IMR-90 (cell line): Measurements from ENCODE around the gene PRUNE2. TPM values are rescaled to one million over a fixed set of nuclear protein-coding genes. Genes with fewer than 3 reads are reported as not detected.

Experiments
- ATAC-seq: fragments of 200-7000 bp; cut with Tn5 transposase; 2 replicates; pipeline ENCODE4 v1.9.1; 2020; ENCODE audit warnings: low read depth, mild to moderate bottlenecking, moderate library complexity
- BruUV-seq: library from RNA; stranded (reverse); fragments of 400-500 nt; replicated peaks from 2 replicates; lab custom pipeline; 2021; lab: Mats Ljungman, UMichigan
- CTCF ChIA-PET: fragments of 300-600 bp; formaldehyde crosslinking; extraction: SDS; loops from one replicate; lab custom pipeline; 2021; ENCODE audit warnings: antibody characterized with exemption; lab: Yijun Ruan, JAX
- POLR2A ChIA-PET: fragments of 300-600 bp; sonication (Branson Sonifier 250); formaldehyde crosslinking; loops from one replicate; lab custom pipeline; 2022; ENCODE audit warnings: antibody characterized with exemption; ENCODE audit not compliant: unreplicated experiment; lab: Charles Lee
- DNase-seq: peaks from one replicate; pipeline ENCODE4 v3.0.0; 2013
- H2AFZ ChIP-seq: replicated peaks from 2 replicates; pipeline ENCODE3; 2013; ENCODE audit warnings: low read length, mild to moderate bottlenecking; ENCODE audit not compliant: poor library complexity
- H2AK5ac ChIP-seq: 2 replicates; pipeline ENCODE4 v1.6.1; 2013; ENCODE audit warnings: low read depth, low read length, inconsistent platforms
- H2AK9ac ChIP-seq: replicated peaks from 2 replicates; pipeline ENCODE3; 2013; ENCODE audit warnings: mild to moderate bottlenecking, low read depth, low read length, moderate library complexity; ENCODE audit not compliant: poor library complexity
- H2BK120ac ChIP-seq: 2 replicates; pipeline ENCODE4 v1.6.1; 2013; ENCODE audit warnings: low read depth, low read length, inconsistent platforms
- H2BK15ac ChIP-seq: 3 replicates; pipeline ENCODE4 v1.6.1; 2013; ENCODE audit warnings: low read depth, low read length, inconsistent platforms
- H2BK20ac ChIP-seq: 2 replicates; pipeline ENCODE4 v1.6.1; 2013; ENCODE audit warnings: low read depth, mild to moderate bottlenecking, inconsistent platforms, low read length, moderate library complexity
- H2BK5ac ChIP-seq: 2 replicates; pipeline ENCODE4 v1.6.1; 2013; ENCODE audit warnings: mild to moderate bottlenecking, low read depth, low read length, inconsistent platforms; ENCODE audit not compliant: poor library complexity, severe bottlenecking
- H3K14ac ChIP-seq: replicated peaks from 2 replicates; pipeline ENCODE4 v1.6.1; 2013; ENCODE audit warnings: low read depth, low read length, inconsistent platforms
- H3K18ac ChIP-seq: 2 replicates; pipeline ENCODE4 v1.6.1; 2013; ENCODE audit warnings: low read depth, low read length, control low read depth
- H3K23ac ChIP-seq: 2 replicates; pipeline ENCODE4 v1.6.1; 2013; ENCODE audit warnings: low read depth, low read length, inconsistent platforms
- H3K27ac ChIP-seq: 2 replicates; pipeline ENCODE4 v1.5.1; 2013; ENCODE audit warnings: mild to moderate bottlenecking, control low read depth, low read length; ENCODE audit not compliant: insufficient read depth
- H3K27me3 ChIP-seq: 2 replicates; pipeline ENCODE4 v1.6.1; 2013; ENCODE audit warnings: low read length; ENCODE audit not compliant: control insufficient read depth, insufficient read depth
- H3K36me3 ChIP-seq: 2 replicates; pipeline ENCODE4 v1.6.1; 2013; ENCODE audit warnings: low read length, mixed read lengths; ENCODE audit not compliant: control insufficient read depth, insufficient read depth
- H3K4ac ChIP-seq: 2 replicates; pipeline ENCODE4 v1.6.1; 2013; ENCODE audit warnings: low read depth, low read length, inconsistent platforms
- H3K4me1 ChIP-seq: 2 replicates; pipeline ENCODE4 v1.6.1; 2013; ENCODE audit warnings: low read length, mixed read lengths; ENCODE audit not compliant: control insufficient read depth, insufficient read depth
- H3K4me2 ChIP-seq: 2 replicates; pipeline ENCODE4 v1.6.1; 2013; ENCODE audit warnings: low read depth, mild to moderate bottlenecking, control low read depth, low read length, moderate library complexity
- H3K4me3 ChIP-seq: 2 replicates; pipeline ENCODE4 v1.5.1; 2013; ENCODE audit warnings: low read depth, mild to moderate bottlenecking, control low read depth, low read length, moderate library complexity; ENCODE audit not compliant: insufficient read depth
- H3K56ac ChIP-seq: 2 replicates; pipeline ENCODE4 v1.6.1; 2013; ENCODE audit warnings: low read length, inconsistent platforms; ENCODE audit not compliant: insufficient read depth; ENCODE audit errors: extremely low read depth
- H3K79me1 ChIP-seq, 2 experiments: 2 replicates each; pipeline ENCODE4 v1.6.1; 2013; ENCODE audit warnings: low read length in 2 of 2, inconsistent platforms in 1 of 2, low read depth in 1 of 2
- H3K9ac ChIP-seq: 2 replicates; pipeline ENCODE4 v1.6.1; 2013; ENCODE audit warnings: low read depth, low read length, control low read depth
- H3K9me1 ChIP-seq: 2 replicates; pipeline ENCODE4 v1.6.1; 2013; ENCODE audit warnings: low read length, inconsistent platforms; ENCODE audit not compliant: insufficient read depth
- H3K9me3 ChIP-seq: 2 replicates; pipeline ENCODE4 v1.6.1; 2013; ENCODE audit warnings: low read length; ENCODE audit not compliant: control insufficient read depth, insufficient read depth
- H4K20me1 ChIP-seq: 2 replicates; pipeline ENCODE4 v1.6.1; 2013; ENCODE audit warnings: low read length, inconsistent platforms; ENCODE audit not compliant: insufficient read depth
- H4K5ac ChIP-seq: 2 replicates; pipeline ENCODE4 v1.6.1; 2013; ENCODE audit warnings: mild to moderate bottlenecking, low read depth, low read length, control low read depth
- H4K8ac ChIP-seq, 2 experiments: 2 replicates each; pipeline ENCODE4 v1.6.1; 2013; ENCODE audit warnings: low read depth in 2 of 2, low read length in 2 of 2, control low read depth in 1 of 2, inconsistent platforms in 1 of 2
- H4K91ac ChIP-seq: 2 replicates; pipeline ENCODE4 v1.6.1; 2013; ENCODE audit warnings: low read depth, low read length, inconsistent platforms; ENCODE audit not compliant: insufficient read depth
- CEBPB ChIP-seq: IDR thresholded peaks from 2 replicates; pipeline ENCODE4 v1.6.1; 2012; ENCODE audit warnings: low read depth, low read length, improper control_type of control experiment
- CTCF ChIP-seq: conservative IDR thresholded peaks from 2 replicates; pipeline ENCODE4 v1.5.1; 2012; ENCODE audit warnings: mild to moderate bottlenecking, low read depth, low read length, improper control_type of control experiment
- ELK1 ChIP-seq: fragments of 150-350 bp; IDR thresholded peaks from 2 replicates; pipeline ENCODE4 v1.6.1; 2016; ENCODE audit warnings: low read depth, mild to moderate bottlenecking, low read length, moderate library complexity, borderline replicate concordance
- FOS ChIP-seq: fragments of 150-350 bp; IDR thresholded peaks from 2 replicates; pipeline ENCODE4 v1.6.1; 2016; ENCODE audit warnings: low read depth, low read length
- MAFK ChIP-seq: IDR thresholded peaks from 2 replicates; pipeline ENCODE4 v1.6.1; 2012; ENCODE audit warnings: low read depth, low read length, improper control_type of control experiment
- MAZ ChIP-seq: IDR thresholded peaks from 2 replicates; pipeline ENCODE4 v1.6.1; 2012; ENCODE audit warnings: low read depth, mild to moderate bottlenecking, low read length, improper control_type of control experiment, moderate library complexity, borderline replicate concordance
- MXI1 ChIP-seq: IDR thresholded peaks from 2 replicates; pipeline ENCODE4 v1.6.1; 2012; ENCODE audit warnings: low read depth, mild to moderate bottlenecking, low read length, moderate library complexity, borderline replicate concordance
- NFE2L2 ChIP-seq: fragments of 150-350 bp; IDR thresholded peaks from 2 replicates; pipeline ENCODE4 v1.6.1; 2016; ENCODE audit warnings: low read depth, mild to moderate bottlenecking, low read length
- POLR2A ChIP-seq: IDR thresholded peaks from 2 replicates; pipeline ENCODE4 v1.6.1; 2012; ENCODE audit warnings: mild to moderate bottlenecking, low read depth, low read length
- RAD21 ChIP-seq: IDR thresholded peaks from 2 replicates; pipeline ENCODE4 v1.6.1; 2012; ENCODE audit warnings: low read length, improper control_type of control experiment
- RCOR1 ChIP-seq: IDR thresholded peaks from 2 replicates; pipeline ENCODE4 v1.6.1; 2012; ENCODE audit warnings: mild to moderate bottlenecking, low read length, improper control_type of control experiment; ENCODE audit not compliant: insufficient replicate concordance
- RFX5 ChIP-seq: IDR thresholded peaks from 2 replicates; pipeline ENCODE4 v1.8.0; 2012; ENCODE audit warnings: low read depth, mild to moderate bottlenecking, low read length, moderate library complexity
- SMC3 ChIP-seq: fragments of 150-350 bp; IDR thresholded peaks from 2 replicates; pipeline ENCODE4 v1.6.1; 2016; ENCODE audit warnings: low read depth, mild to moderate bottlenecking, antibody characterized with exemption, low read length, moderate library complexity
- WGBS, 2 experiments: methylation state at CpG; one replicate each; pipeline versions ENCODE4 v1.1.5 to v1.1.7; 2013; ENCODE audit warnings: missing lambda C conversion rate in 2 of 2; ENCODE audit not compliant: insufficient read length in 1 of 2; ENCODE audit errors: extremely low coverage in 2 of 2; 5-methylcytosine and 5-hydroxymethylcytosine counted together
- dilution Hi-C: fragments of 300-500 bp; cut with HindIII; formaldehyde crosslinking; loops from one replicate; pipeline ENCODE4 v1.14.3; 2018; ENCODE audit warnings: low sequenced_read_pairs; ENCODE audit not compliant: unreplicated experiment
- in situ Hi-C: fragments of 300-500 bp; cut with MboI; formaldehyde crosslinking; loops from 3 replicates; pipeline ENCODE4 v1.14.3; 2019; ENCODE audit warnings: low sequenced_read_pairs, inconsistent platforms, mixed read lengths
- intact Hi-C: fragments of 100-400 bp; cut with micrococcal nuclease; formaldehyde crosslinking; loops from 2 replicates; pipeline ENCODE4 v1.10.0; 2022
- polyA plus RNA-seq, 3 experiments: library from polyadenylated mRNA; depleted of rRNA; stranded (reverse); fragments of >200 nt; gene quantifications; 2 replicates each; pipeline ENCODE4 v1.2.3, GENCODE V29; 2012; ENCODE audit warnings: low replicate concordance in 1 of 3
- total RNA-seq: library from RNA; depleted of rRNA; stranded (reverse); fragments of >200 nt; gene quantifications from 2 replicates; pipeline ENCODE4 v1.2.3, GENCODE V29; 2012

Gene PRUNE2
- total and polyA plus RNA-seq, 2 of the 4 experiments (the other 2 are of a cell fraction), result 0.70 to 1.6 TPM

- Histone ChIP-seq H3K9me1 (peaks cover 6% of the 10 kb centered on the region; the same call in 1 of the 2 replicates), H3K79me1 (no peaks in the 10 kb centered on the region), H3K4me1 (peaks cover 2% of the 10 kb centered on the region; the same call in 1 of the 2 replicates), H2BK5ac (no peak overlapping the region), H3K23ac (no peak overlapping the region; the same call in 1 of the 2 replicates), H3K27me3 (peaks cover 16% of the 10 kb centered on the region), H3K9me3 (no peaks in the 10 kb centered on the region), H3K36me3 (no peaks in the 10 kb centered on the region), H4K5ac (no peak overlapping the region), H3K4me3 (no peak overlapping the region), H4K8ac (no peak overlapping the region), H2AK5ac (no peak overlapping the region), H4K91ac (no peak overlapping the region), H3K18ac (no peak overlapping the region), H2AFZ (peak overlapping the region; percentile 80), H3K4ac (no peak overlapping the region), H3K14ac (no peak overlapping the region), H2AK9ac (no peak overlapping the region), H4K20me1 (no peaks in the 10 kb centered on the region), H3K27ac (no peak overlapping the region), H3K9ac (no peak overlapping the region), H3K4me2 (no peak overlapping the region; the same call in 1 of the 2 replicates), H3K56ac (no peak overlapping the region), H2BK20ac (no peak overlapping the region), H2BK120ac (no peak overlapping the region), H2BK15ac (no peak overlapping the region)
- in situ Hi-C loops, result loop anchor here (5.0 kb wide), 1 partner anchor 89 kb away; no protein-coding TSS in a partner anchor
- ChIA-PET POLR2A (no interaction called here), CTCF (no interaction called here)
- no TSS peak for BruUV-seq
- no peak for TF ChIP-seq MXI1
- TF ChIP-seq RFX5, result no peak
- no peak for TF ChIP-seq RCOR1
- no peak for TF ChIP-seq POLR2A
- no peak for TF ChIP-seq RAD21
- TF ChIP-seq SMC3, result no peak
- TF ChIP-seq MAFK, result no peak
- no peak for TF ChIP-seq FOS
- TF ChIP-seq MAZ, result no peak
- no peak for TF ChIP-seq ELK1
- no peak for TF ChIP-seq CEBPB
- no peak for TF ChIP-seq CTCF
- TF ChIP-seq NFE2L2, result no peak
- WGBS, 2 experiments, result no CpG with 5 or more reads among the region's 5 CpGs
- ATAC-seq (no peak; the same call in 1 of the 2 replicates), DNase-seq (no peak)
- intact Hi-C loops, result loop anchor here (2.0 kb wide), 1 partner anchor 88 kb away; no protein-coding TSS in a partner anchor
- dilution Hi-C loops, result no loop called here
Measured at GRCh38 chr9:76906647-76906975, 697 bp upstream of the PRUNE2 start.
